Large intestine (tissue), 3 donors: ENCODE measurements around the gene TRIO. TPM values are rescaled to one million over a fixed set of nuclear protein-coding genes. Genes with fewer than 3 reads are reported as not detected.

ENCODE experiments used
- DNase-seq, 2 donors: peaks; one replicate each; pipeline versions ENCODE4 v3.0.0 to v3.0.0-alpha.2; 2013
- H3K27ac ChIP-seq: one replicate; pipeline ENCODE4 v1.5.1; 2013; ENCODE audit warnings: low read length
- H3K27me3 ChIP-seq: 2 replicates; pipeline ENCODE4 v1.6.1; 2013; ENCODE audit warnings: low read length; ENCODE audit not compliant: control insufficient read depth, insufficient read depth
- H3K36me3 ChIP-seq: 2 replicates; pipeline ENCODE4 v1.6.1; 2013; ENCODE audit warnings: low read length; ENCODE audit not compliant: control insufficient read depth, insufficient read depth
- H3K4me1 ChIP-seq: one replicate; pipeline ENCODE4 v1.6.1; 2013; ENCODE audit warnings: low read length; ENCODE audit not compliant: control insufficient read depth, insufficient read depth
- H3K4me3 ChIP-seq: one replicate; pipeline ENCODE4 v1.5.1; 2013; ENCODE audit warnings: low read length
- H3K9me3 ChIP-seq: one replicate; pipeline ENCODE4 v1.6.1; 2013; ENCODE audit warnings: mild to moderate bottlenecking, low read depth, low read length, moderate library complexity; ENCODE audit not compliant: control insufficient read depth
- WGBS: methylation state at CpG from one replicate; pipeline ENCODE4 v1.1.5; 2013; ENCODE audit warnings: low lambda C conversion rate; ENCODE audit not compliant: insufficient coverage; 5-methylcytosine and 5-hydroxymethylcytosine counted together
- polyA plus RNA-seq: library from polyadenylated mRNA; unstranded; fragments of 120-200 nt; gene quantifications from one replicate; pipeline ENCODE4 v1.2.1, GENCODE V29; 2013

Gene TRIO
- polyA plus RNA-seq, 1 donor = 66.6 TPM

DNA sequence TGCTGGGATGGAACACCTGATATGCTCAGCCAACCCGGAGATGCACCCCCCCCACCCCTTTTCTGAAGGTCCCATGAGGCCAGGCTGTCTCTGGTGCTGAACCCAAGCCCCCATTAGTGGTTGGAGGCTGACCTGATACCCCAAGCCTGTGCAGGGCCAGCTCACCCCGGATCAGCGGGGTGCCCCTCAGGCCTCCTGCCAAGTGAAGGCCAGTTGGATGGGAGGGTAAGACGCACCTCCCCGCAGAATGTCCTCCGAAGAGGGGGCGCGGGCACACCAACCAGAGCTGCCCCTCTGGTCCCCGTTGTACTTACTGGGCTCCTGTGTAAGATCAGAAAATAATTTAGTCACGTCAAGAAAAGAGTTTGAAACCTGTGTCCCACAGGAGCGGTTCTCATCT, 361.7 kb downstream of the TRIO start:
- H3K9me3 ChIP-seq = peaks cover 3% of the 10 kb centered on the region
- no peaks in the 10 kb centered on the region for H3K27me3 ChIP-seq
- DNase-seq = no peak
- peaks cover 80% of the 10 kb centered on the region for H3K36me3 ChIP-seq
- H3K4me3 ChIP-seq = no peak overlapping the region
- WGBS = no CpG with 5 or more reads among the region's 11 CpGs
- no peak overlapping the region for H3K27ac ChIP-seq
- H3K4me1 ChIP-seq = no peaks in the 10 kb centered on the region

DNA sequence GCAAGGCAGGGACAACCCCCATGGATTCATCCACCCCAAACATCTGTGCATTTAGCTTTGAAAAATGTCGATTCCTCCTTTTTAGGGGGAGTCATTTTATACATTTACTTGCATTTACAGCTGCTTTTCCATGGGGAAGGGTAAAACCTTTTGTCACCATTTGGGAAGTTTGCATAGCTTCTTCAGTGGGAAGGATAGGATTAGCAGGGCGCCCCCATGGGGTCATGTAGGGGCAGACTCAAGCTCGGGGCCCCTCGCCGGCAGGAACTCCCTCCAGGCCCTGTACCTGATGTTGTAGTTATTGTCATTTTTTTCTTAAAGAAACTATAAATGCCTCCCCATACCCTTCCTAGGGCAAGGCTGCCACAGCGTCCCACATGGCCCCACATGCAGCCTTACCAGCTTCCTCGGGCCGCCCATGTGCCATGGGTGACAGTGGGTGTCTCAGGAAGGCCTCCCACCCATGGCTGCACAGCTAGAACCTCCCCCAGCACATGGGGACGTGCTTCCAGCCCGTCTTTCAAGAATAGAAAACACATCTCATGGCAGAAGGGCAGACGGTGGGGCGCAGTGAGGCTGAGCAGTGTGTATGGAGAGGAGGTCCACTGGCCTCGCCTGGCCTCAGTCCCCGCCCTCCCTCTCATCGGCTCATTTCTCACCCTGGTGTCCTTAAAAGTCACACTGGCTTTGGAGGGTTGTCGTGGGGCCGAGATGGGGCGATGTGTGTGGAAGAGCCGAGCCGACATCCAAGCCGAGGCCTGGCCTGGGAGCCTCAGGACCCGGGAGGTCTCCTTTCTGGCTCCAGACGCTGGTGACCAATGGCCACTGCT, 362.4 kb downstream of the TRIO start:
- Histone ChIP-seq H3K9me3 (peaks cover 3% of the 10 kb centered on the region), H3K27ac (no peak overlapping the region), H3K4me3 (no peak overlapping the region), H3K36me3 (peaks cover 73% of the 10 kb centered on the region), H3K27me3 (no peaks in the 10 kb centered on the region), H3K4me1 (no peaks in the 10 kb centered on the region)
- WGBS = no CpG with 5 or more reads among the region's 23 CpGs
- no peak for DNase-seq

DNA sequence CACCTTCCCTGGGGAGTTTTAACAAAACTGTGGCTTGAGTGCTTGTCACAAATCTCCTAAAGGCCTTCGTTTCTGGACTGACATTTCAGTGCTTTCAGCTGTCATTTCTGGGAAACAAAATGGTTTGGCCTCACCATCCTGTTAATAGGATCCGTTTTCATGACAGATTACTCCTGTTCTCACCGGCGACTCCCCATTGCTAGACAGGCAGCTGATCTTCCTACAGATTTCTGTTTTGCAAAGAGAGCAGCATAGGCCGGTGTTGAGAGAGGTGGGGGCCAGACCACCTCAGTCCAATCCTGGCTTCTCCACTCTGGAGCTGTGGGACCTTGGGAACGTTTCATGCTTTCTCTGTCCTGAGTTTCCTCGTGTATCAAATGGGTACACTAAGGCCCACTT, 363.0 kb downstream of the TRIO start:
- Histone ChIP-seq H3K36me3 (peaks cover 70% of the 10 kb centered on the region), H3K9me3 (peaks cover 3% of the 10 kb centered on the region), H3K27ac (no peak overlapping the region), H3K4me1 (no peaks in the 10 kb centered on the region), H3K27me3 (no peaks in the 10 kb centered on the region), H3K4me3 (no peak overlapping the region)
- no peak for DNase-seq
- no CpG with 5 or more reads among the region's 7 CpGs for WGBS

DNA sequence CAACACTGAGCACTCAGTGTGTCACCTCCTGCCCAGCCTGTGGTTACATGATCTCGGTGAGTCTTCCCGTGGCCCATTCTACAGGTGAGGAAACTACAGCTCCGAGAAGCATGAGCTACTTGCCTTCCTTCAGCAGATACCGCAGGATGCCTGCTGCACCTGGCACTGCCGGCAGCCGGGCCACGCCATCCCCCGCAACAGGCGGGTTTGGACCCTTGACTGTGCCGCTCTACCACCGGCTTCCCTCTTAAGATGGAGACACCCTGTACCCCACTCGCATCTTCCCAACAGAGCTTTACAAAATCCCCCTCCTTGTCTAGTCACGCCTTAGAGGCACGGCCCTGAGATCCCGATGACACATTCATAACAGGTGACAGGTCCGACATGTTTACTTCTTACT, 363.5 kb downstream of the TRIO start:
- H3K27me3 ChIP-seq = no peaks in the 10 kb centered on the region
- no CpG with 5 or more reads among the region's 16 CpGs for WGBS
- no peak overlapping the region for H3K4me3 ChIP-seq
- H3K9me3 ChIP-seq = peaks cover 3% of the 10 kb centered on the region
- H3K27ac ChIP-seq = no peak overlapping the region
- DNase-seq = no peak
- H3K36me3 ChIP-seq = peaks cover 65% of the 10 kb centered on the region
- no peaks in the 10 kb centered on the region for H3K4me1 ChIP-seq

DNA sequence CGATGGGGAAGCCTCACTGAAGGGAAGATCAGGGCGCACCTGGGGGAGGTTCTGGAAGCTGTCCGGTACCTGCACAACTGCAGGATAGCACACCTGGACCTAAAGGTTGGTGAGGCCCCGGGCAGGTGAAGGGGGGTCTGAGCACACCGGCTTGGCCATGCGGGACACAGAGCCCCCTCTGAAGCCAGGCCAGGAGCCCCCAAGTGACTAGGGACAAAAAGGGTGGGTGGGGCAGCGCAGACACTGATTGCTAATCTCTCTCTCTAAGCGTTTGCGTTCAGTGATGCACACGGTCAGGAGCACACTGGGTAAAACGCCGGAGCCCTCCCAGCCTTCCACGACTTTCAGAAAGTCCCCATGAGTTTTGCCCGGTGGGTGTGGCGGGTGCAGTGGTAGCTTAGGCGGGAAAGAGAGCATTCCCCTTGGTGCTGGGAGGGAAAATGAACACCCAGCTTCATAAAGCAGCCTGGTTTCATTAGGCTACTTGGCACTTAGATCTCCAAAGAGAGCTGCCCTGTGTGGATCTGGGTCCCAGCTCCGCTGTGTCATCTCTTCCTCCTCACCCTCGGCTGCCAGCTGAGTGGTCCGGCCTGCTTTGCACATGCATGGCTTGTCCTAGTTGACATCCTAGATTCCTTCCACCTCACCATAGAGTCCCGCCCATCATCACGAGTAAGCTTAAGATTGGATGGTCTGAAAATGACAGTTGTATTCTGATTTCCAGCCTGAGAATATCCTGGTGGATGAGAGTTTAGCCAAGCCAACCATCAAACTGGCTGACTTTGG, 364.2 kb downstream of the TRIO start:
- H3K27me3 ChIP-seq = no peaks in the 10 kb centered on the region
- H3K9me3 ChIP-seq = peaks cover 3% of the 10 kb centered on the region
- no peak overlapping the region for H3K27ac ChIP-seq
- no peak overlapping the region for H3K4me3 ChIP-seq
- H3K36me3 ChIP-seq = peaks cover 62% of the 10 kb centered on the region
- no peaks in the 10 kb centered on the region for H3K4me1 ChIP-seq
- no peak for DNase-seq
- no CpG with 5 or more reads among the region's 21 CpGs for WGBS

DNA sequence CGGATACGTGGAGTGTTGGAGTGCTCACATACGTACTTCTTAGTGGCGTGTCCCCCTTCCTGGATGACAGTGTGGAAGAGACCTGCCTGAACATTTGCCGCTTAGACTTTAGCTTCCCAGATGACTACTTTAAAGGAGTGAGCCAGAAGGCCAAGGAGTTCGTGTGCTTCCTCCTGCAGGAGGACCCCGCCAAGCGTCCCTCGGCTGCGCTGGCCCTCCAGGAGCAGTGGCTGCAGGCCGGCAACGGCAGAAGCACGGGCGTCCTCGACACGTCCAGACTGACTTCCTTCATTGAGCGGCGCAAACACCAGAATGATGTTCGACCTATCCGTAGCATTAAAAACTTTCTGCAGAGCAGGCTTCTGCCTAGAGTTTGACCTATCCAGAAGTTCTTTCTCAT, 364.9 kb downstream of the TRIO start:
- Histone ChIP-seq H3K27ac (no peak overlapping the region), H3K4me3 (no peak overlapping the region), H3K36me3 (peaks cover 55% of the 10 kb centered on the region), H3K9me3 (peaks cover 3% of the 10 kb centered on the region), H3K4me1 (no peaks in the 10 kb centered on the region), H3K27me3 (no peaks in the 10 kb centered on the region)
- DNase-seq = no peak
- no CpG with 5 or more reads among the region's 20 CpGs for WGBS

DNA sequence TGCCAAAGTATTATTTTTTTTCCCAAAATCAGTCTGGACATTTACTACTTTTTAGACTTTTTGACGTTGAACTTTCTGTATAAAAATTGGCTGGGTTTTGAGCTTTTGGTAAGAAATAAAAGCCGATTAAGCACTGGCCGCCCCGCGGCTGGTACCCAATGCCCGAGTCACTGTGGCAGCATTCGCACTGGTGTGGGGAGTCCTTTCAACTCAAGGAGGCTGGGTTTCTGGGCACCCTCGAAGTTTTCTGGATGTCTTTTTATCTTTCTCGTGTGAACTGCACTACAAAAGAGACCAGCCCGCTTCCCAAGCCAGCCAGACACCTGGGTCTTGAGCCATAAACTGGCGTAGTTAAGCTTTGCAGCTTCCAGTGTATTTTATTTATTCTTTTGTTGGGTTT, 366.4 kb downstream of the TRIO start:
- no peak overlapping the region for H3K27ac ChIP-seq
- no peaks in the 10 kb centered on the region for H3K4me1 ChIP-seq
- no peaks in the 10 kb centered on the region for H3K27me3 ChIP-seq
- H3K36me3 ChIP-seq = peaks cover 41% of the 10 kb centered on the region
- no peak for DNase-seq
- WGBS = 75% methylated on average over 1 of the region's 11 CpGs
- no peak overlapping the region for H3K4me3 ChIP-seq
- peaks cover 3% of the 10 kb centered on the region for H3K9me3 ChIP-seq

DNA sequence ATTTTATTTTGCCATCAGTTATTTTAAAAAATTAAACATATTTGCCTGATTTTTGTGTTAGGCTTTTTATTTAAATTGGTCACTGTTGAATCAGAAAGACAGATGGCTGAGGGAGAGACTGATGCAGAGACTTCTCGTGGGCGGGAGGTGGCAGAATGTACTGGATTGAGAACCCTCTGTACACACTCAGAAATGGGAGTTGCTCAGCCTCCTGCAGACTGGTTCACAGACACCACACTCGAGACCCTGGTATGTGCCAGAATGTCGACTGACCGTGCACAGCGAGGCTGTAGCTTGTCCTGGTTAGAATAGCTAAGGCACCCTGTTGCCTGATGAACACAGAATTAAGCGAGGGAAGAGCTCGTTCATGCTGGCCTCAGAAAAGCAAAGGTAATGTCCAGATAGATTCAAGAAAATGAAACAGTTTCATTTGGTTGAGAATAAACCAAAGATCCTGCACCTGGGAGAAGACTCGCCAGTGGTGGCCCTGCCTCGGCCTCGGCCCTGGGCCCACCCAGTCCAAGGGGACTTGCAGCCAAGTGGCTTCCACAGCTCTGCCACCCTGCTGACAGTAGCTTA, 367.1 kb downstream of the TRIO start:
- H3K36me3 ChIP-seq = peaks cover 34% of the 10 kb centered on the region
- H3K4me3 ChIP-seq = no peak overlapping the region
- no peak for DNase-seq
- WGBS = 94% methylated on average over 3 of the region's 11 CpGs
- H3K27ac ChIP-seq = no peak overlapping the region
- H3K9me3 ChIP-seq = peaks cover 3% of the 10 kb centered on the region
- no peaks in the 10 kb centered on the region for H3K4me1 ChIP-seq
- no peaks in the 10 kb centered on the region for H3K27me3 ChIP-seq

DNA sequence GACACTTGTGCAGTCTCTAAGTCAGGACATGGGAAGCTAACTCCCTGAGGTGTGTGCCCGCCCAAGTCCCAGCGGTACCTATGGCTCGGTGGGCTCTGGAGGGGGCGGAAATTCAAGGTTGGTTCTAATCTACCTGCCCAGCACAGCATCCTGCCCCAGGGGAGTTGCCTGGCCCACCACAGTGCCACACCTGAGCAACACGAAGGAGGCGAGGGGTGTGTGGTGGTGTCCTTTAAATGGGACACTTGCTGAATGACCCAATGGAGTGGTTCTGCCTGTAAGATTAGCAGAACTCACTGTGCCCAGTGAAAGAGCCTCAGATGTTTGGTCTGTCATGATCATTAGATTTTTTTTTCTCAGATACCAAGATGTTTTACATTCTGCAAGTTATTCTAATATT, 367.7 kb downstream of the TRIO start:
- DNase-seq = no peak
- Histone ChIP-seq H3K27me3 (no peaks in the 10 kb centered on the region), H3K9me3 (peaks cover 3% of the 10 kb centered on the region), H3K4me3 (no peak overlapping the region), H3K4me1 (no peaks in the 10 kb centered on the region), H3K27ac (no peak overlapping the region), H3K36me3 (peaks cover 27% of the 10 kb centered on the region)
- no CpG with 5 or more reads among the region's 6 CpGs for WGBS

DNA sequence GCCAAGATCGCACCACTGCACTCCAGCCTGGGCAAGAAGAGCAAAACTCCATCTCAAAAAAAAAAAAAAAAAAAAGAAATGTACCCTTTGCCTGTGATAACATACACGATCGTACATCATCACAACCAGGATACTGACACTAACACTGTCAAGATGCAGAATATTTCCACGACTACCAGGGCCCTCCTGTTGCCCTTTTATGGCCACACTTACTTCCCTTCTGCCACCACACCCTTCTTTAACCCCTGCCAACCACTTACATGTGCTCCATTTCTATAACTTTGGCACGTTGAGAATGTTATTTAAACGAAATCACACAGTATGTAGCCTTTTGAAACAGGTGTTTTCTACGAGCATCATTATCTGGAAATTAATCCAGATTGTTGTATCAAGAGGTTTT, 369.4 kb downstream of the TRIO start:
- Histone ChIP-seq H3K4me3 (no peak overlapping the region), H3K27ac (no peak overlapping the region), H3K9me3 (peaks cover 3% of the 10 kb centered on the region), H3K27me3 (no peaks in the 10 kb centered on the region), H3K36me3 (peaks cover 12% of the 10 kb centered on the region), H3K4me1 (no peaks in the 10 kb centered on the region)
- WGBS = 40% methylated on average over 2 of the region's 7 CpGs
- no peak for DNase-seq
